Measurements from ENCODE around the gene RUSC2.

- TF ChIP-seq REST (IDR thresholded peaks at IDR 0.05; ENCODE audit: insufficient replicate concordance, low read depth) (no peak), POLR2AphosphoS5 (IDR thresholded peaks at IDR 0.05; ENCODE audit: low read depth) (no peak), CTCF (IDR thresholded peaks at IDR 0.05; ENCODE audit: insufficient read depth, low read length) (no peak), GABPA (IDR thresholded peaks at IDR 0.05; ENCODE audit: low read depth) (no peak)
Measured at GRCh38 chr9:35520364-35520710, 30.4 kb downstream of the RUSC2 start.
